ENCODE data around the gene ABCF2.

GRCh38 chr7:151242159-151243044, 15.4 kb upstream of the ABCF2 start:
- TF ChIP-seq GATA2 (IDR thresholded peaks at IDR 0.05; ENCODE audit: low read depth, low read length) (no peak), GATA3 (IDR thresholded peaks at IDR 0.05; ENCODE audit: low read depth, low read length) (no peak)

All from SH-SY5Y (cell line).